Measurements from ENCODE around the gene ZIC1.

ZIC1 gene

GRCh38 chr3:147412261-147412916 is 3.2 kb downstream of the ZIC1 start:
- Histone ChIP-seq H3K14ac (ENCODE audit: low read length) (no peak overlapping the region), H4K8ac (ENCODE audit: low read depth, low read length) (no peak overlapping the region), H3K9ac (ENCODE audit: low read depth, low read length, poor library complexity) (no peak overlapping the region), H3K4me3 (ENCODE audit: low read length in 2 of 2) (peak overlapping the region in 1 of 2 donors; percentile 76), H3K4me1 (ENCODE audit: control insufficient read depth in 2 of 2, insufficient read depth in 1 of 2, low read depth in 1 of 2, low read length in 2 of 2) (peaks cover 2 to 20% of the 10 kb centered on the region in 2 donors), H3K9me3 (replicated peaks in 1 of 2; ENCODE audit: control insufficient read depth in 2 of 2, insufficient read depth in 1 of 2, low read depth in 1 of 2, low read length in 2 of 2) (peaks cover 0 to 13% of the 10 kb centered on the region in 2 donors), H3K27me3 (ENCODE audit: control insufficient read depth in 3 of 3, insufficient read depth in 3 of 3, low read depth in 1 of 3, low read length in 3 of 3) (peaks cover 8 to 71% (median 21%) of the 10 kb centered on the region in 3 experiments), H3K36me3 (replicated peaks in 1 of 2; ENCODE audit: control insufficient read depth in 2 of 2, insufficient read depth in 2 of 2, low read length in 2 of 2) (peaks cover 0 to 39% of the 10 kb centered on the region in 2 donors), H3K23ac (ENCODE audit: low read depth, low read length, poor library complexity) (no peak overlapping the region), H2AFZ (ENCODE audit: low read length) (no peak overlapping the region), H3K4me2 (ENCODE audit: insufficient read depth, low read length, poor library complexity, severe bottlenecking) (no peak overlapping the region), H2BK15ac (ENCODE audit: low read length) (no peak overlapping the region), H2AK5ac (ENCODE audit: low read depth, low read length) (peak overlapping the region; percentile 6), H4K91ac (ENCODE audit: low read depth, low read length, poor library complexity) (no peak overlapping the region), H2BK5ac (ENCODE audit: low read length) (no peak overlapping the region), H2BK120ac (ENCODE audit: low read depth, low read length) (no peak overlapping the region), H3K4ac (ENCODE audit: low read length) (no peak overlapping the region), H3K27ac (replicated peaks; ENCODE audit: low read length) (no peak overlapping the region), H2BK12ac (ENCODE audit: low read length) (no peak overlapping the region), H3K18ac (ENCODE audit: low read length) (peak overlapping the region; percentile 90), H3K79me1 (ENCODE audit: low read depth, low read length) (peaks cover 11% of the 10 kb centered on the region)
- peak; percentile 51 for DNase-seq (ENCODE audit: low spot score)
- no CpG with 5 or more reads among the region's 32 CpGs for WGBS, 2 donors (ENCODE audit: extremely low coverage in 2 of 2, insufficient read length in 2 of 2, insufficient replicate concordance in 1 of 2)

GRCh38 chr3:147412917-147413685 is 3.9 kb downstream of the ZIC1 start:
- Histone ChIP-seq H3K9ac (ENCODE audit: low read depth, low read length, poor library complexity) (peak overlapping the region; percentile 53), H3K4me3 (ENCODE audit: low read length in 2 of 2) (no peak overlapping the region), H2AFZ (ENCODE audit: low read length) (no peak overlapping the region), H2AK5ac (ENCODE audit: low read depth, low read length) (peak overlapping the region; percentile 56), H3K27ac (replicated peaks; ENCODE audit: low read length) (no peak overlapping the region), H3K14ac (ENCODE audit: low read length) (no peak overlapping the region), H4K8ac (ENCODE audit: low read depth, low read length) (no peak overlapping the region), H2BK15ac (ENCODE audit: low read length) (no peak overlapping the region), H2BK5ac (ENCODE audit: low read length) (no peak overlapping the region), H3K4me1 (ENCODE audit: control insufficient read depth in 2 of 2, insufficient read depth in 1 of 2, low read depth in 1 of 2, low read length in 2 of 2) (peaks cover 0 to 20% of the 10 kb centered on the region in 2 donors), H3K18ac (ENCODE audit: low read length) (peak overlapping the region; percentile 56), H3K27me3 (ENCODE audit: control insufficient read depth in 3 of 3, insufficient read depth in 3 of 3, low read depth in 1 of 3, low read length in 3 of 3) (peaks cover 1 to 70% (median 21%) of the 10 kb centered on the region in 3 experiments), H3K36me3 (replicated peaks in 1 of 2; ENCODE audit: control insufficient read depth in 2 of 2, insufficient read depth in 2 of 2, low read length in 2 of 2) (peaks cover 0 to 39% of the 10 kb centered on the region in 2 donors), H3K4ac (ENCODE audit: low read length) (no peak overlapping the region), H2BK120ac (ENCODE audit: low read depth, low read length) (no peak overlapping the region), H3K4me2 (ENCODE audit: insufficient read depth, low read length, poor library complexity, severe bottlenecking) (peak overlapping the region; percentile 13), H4K91ac (ENCODE audit: low read depth, low read length, poor library complexity) (no peak overlapping the region), H3K79me1 (ENCODE audit: low read depth, low read length) (peaks cover 11% of the 10 kb centered on the region), H3K9me3 (replicated peaks in 1 of 2; ENCODE audit: control insufficient read depth in 2 of 2, insufficient read depth in 1 of 2, low read depth in 1 of 2, low read length in 2 of 2) (peaks cover 0 to 13% of the 10 kb centered on the region in 2 donors), H2BK12ac (ENCODE audit: low read length) (no peak overlapping the region), H3K23ac (ENCODE audit: low read depth, low read length, poor library complexity) (no peak overlapping the region)
- WGBS, 2 donors (ENCODE audit: extremely low coverage in 2 of 2, insufficient read length in 2 of 2, insufficient replicate concordance in 1 of 2), result no CpG with 5 or more reads among the region's 37 CpGs
- DNase-seq (ENCODE audit: low spot score), result peak; percentile 48

- no peak overlapping the region for H2BK12ac ChIP-seq (ENCODE audit: low read length)
- H3K4me3 ChIP-seq (ENCODE audit: low read length in 2 of 2), result no peak overlapping the region
- peaks cover 0 to 20% of the 10 kb centered on the region in 2 donors for H3K9me3 ChIP-seq (replicated peaks in 1 of 2; ENCODE audit: control insufficient read depth in 2 of 2, insufficient read depth in 1 of 2, low read depth in 1 of 2, low read length in 2 of 2)
- H2BK15ac ChIP-seq (ENCODE audit: low read length), result no peak overlapping the region
- peaks cover 0 to 44% of the 10 kb centered on the region in 2 donors for H3K36me3 ChIP-seq (replicated peaks in 1 of 2; ENCODE audit: control insufficient read depth in 2 of 2, insufficient read depth in 2 of 2, low read length in 2 of 2)
- H3K18ac ChIP-seq (ENCODE audit: low read length), result no peak overlapping the region
- no peak overlapping the region for H2AFZ ChIP-seq (ENCODE audit: low read length)
- DNase-seq (ENCODE audit: low spot score), result no peak
- WGBS, 2 donors (ENCODE audit: extremely low coverage in 2 of 2, insufficient read length in 2 of 2, insufficient replicate concordance in 1 of 2), result no CpG with 5 or more reads among the region's 24 CpGs
- no peak overlapping the region for H3K27ac ChIP-seq (replicated peaks; ENCODE audit: low read length)
- H3K79me1 ChIP-seq (ENCODE audit: low read depth, low read length), result peaks cover 11% of the 10 kb centered on the region
- no peak overlapping the region for H3K4ac ChIP-seq (ENCODE audit: low read length)
- peaks cover 0 to 17% of the 10 kb centered on the region in 2 donors for H3K4me1 ChIP-seq (ENCODE audit: control insufficient read depth in 2 of 2, insufficient read depth in 1 of 2, low read depth in 1 of 2, low read length in 2 of 2)
- no peak overlapping the region for H3K4me2 ChIP-seq (ENCODE audit: insufficient read depth, low read length, poor library complexity, severe bottlenecking)
- no peak overlapping the region for H2AK5ac ChIP-seq (ENCODE audit: low read depth, low read length)
- no peak overlapping the region for H3K23ac ChIP-seq (ENCODE audit: low read depth, low read length, poor library complexity)
- H4K91ac ChIP-seq (ENCODE audit: low read depth, low read length, poor library complexity), result no peak overlapping the region
- no peak overlapping the region for H4K8ac ChIP-seq (ENCODE audit: low read depth, low read length)
- no peak overlapping the region for H2BK5ac ChIP-seq (ENCODE audit: low read length)
- H3K14ac ChIP-seq (ENCODE audit: low read length), result no peak overlapping the region
- H3K9ac ChIP-seq (ENCODE audit: low read depth, low read length, poor library complexity), result no peak overlapping the region
- H2BK120ac ChIP-seq (ENCODE audit: low read depth, low read length), result no peak overlapping the region
- H3K27me3 ChIP-seq (ENCODE audit: control insufficient read depth in 3 of 3, insufficient read depth in 3 of 3, low read depth in 1 of 3, low read length in 3 of 3), result peaks cover 0 to 71% (median 23%) of the 10 kb centered on the region in 3 experiments
These were observed 4.7 kb downstream of the ZIC1 start for GRCh38 chr3:147413686-147414389.
